Activated naive CD4-positive, alpha-beta T cell treated with anti-CD3 and anti-CD28 coated beads for 36 hours (primary cell): Measurements from ENCODE around the gene GTF3A. TPM values are rescaled to one million over a fixed set of nuclear protein-coding genes. Genes with fewer than 3 reads are reported as not detected.

ENCODE experiments used
- CTCF ChIA-PET: fragments of 350-600 bp; sonication (Branson Sonifier 250); formaldehyde crosslinking; loops from one replicate; lab custom pipeline; 2021; ENCODE audit warnings: antibody characterized with exemption; lab: Charles Lee
- DNase-seq: peaks from one replicate; pipeline ENCODE4 v3.0.0-alpha.2; 2020
- H3K27ac Mint-ChIP-seq: one replicate; pipeline ENCODE4 v1.8.0; 2021; ENCODE audit warnings: mild to moderate bottlenecking, mixed read lengths
- H3K27me3 Mint-ChIP-seq: one replicate; pipeline ENCODE4 v1.8.0; 2021; ENCODE audit warnings: low read depth, mixed read lengths
- H3K36me3 Mint-ChIP-seq: one replicate; pipeline ENCODE4 v1.8.0; 2021; ENCODE audit warnings: low read depth, mixed read lengths
- H3K4me1 Mint-ChIP-seq: one replicate; pipeline ENCODE4 v1.8.0; 2021; ENCODE audit warnings: low read depth, mixed read lengths
- H3K4me3 Mint-ChIP-seq: one replicate; pipeline ENCODE4 v1.8.0; 2021; ENCODE audit warnings: mild to moderate bottlenecking, moderate library complexity, mixed read lengths
- H3K9me3 Mint-ChIP-seq: one replicate; pipeline ENCODE4 v1.8.0; 2021; ENCODE audit warnings: mixed read lengths
- intact Hi-C: fragments of 100-400 bp; cut with micrococcal nuclease; formaldehyde crosslinking; loops from one replicate; pipeline ENCODE4 v1.15.1; 2023
- total RNA-seq, 2 experiments: library from RNA; stranded (reverse); gene quantifications; one replicate each; pipeline ENCODE4 v1.2.3, GENCODE V29; 2021

Gene GTF3A
- total RNA-seq, 2 experiments from 2014 or later: 303 to 314 TPM

- Mint-ChIP-seq H3K4me1 (no peaks in the 10 kb centered on the region), H3K27me3 (peaks cover 3% of the 10 kb centered on the region), H3K9me3 (no peaks in the 10 kb centered on the region), H3K36me3 (no peaks in the 10 kb centered on the region), H3K27ac (no peak overlapping the region), H3K4me3 (no peak overlapping the region)
- CTCF ChIA-PET: interaction anchor here (0.6 to 2.0 kb wide), 4 partner anchors 233 to 811 kb away, joined by 3 to 13 read pairs (median 4); no protein-coding TSS in a partner anchor
- DNase-seq: peak; percentile 27
- intact Hi-C loops: loop anchor here (1.0 kb wide), 2 partner anchors 20 to 420 kb away; no protein-coding TSS in a partner anchor
Observed at GRCh38 chr13:27406178-27406939, 18.1 kb upstream of the GTF3A start.

DNA sequence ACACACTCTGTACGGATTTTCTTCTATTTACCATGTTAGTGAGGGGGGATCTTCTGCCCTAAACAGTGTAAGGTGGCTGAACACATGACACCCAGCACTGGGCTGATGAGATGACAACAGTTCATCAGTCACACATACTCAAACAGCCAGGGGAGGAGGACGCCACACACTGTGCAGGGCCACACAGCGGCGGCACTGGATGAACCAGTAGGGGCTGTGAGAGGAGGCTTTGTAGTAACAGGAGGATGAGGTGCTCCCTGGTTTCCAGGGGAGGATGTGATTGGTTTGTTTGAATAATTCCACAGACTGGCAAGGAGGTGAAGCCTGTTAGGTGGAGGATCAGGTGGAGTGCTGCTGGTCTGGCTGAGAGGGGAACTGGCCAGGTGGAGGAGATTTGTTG lies 16.3 kb upstream of the GTF3A start:
- Mint-ChIP-seq H3K4me3 (no peak overlapping the region), H3K9me3 (no peaks in the 10 kb centered on the region), H3K27me3 (peaks cover 3% of the 10 kb centered on the region), H3K4me1 (no peaks in the 10 kb centered on the region), H3K36me3 (no peaks in the 10 kb centered on the region), H3K27ac (no peak overlapping the region)
- DNase-seq: no peak
- CTCF ChIA-PET: interaction anchor here (0.8 kb wide), 1 partner anchor 41 kb away, joined by 3 read pairs; no protein-coding TSS in a partner anchor
- intact Hi-C loops: no loop called here

- no peaks in the 10 kb centered on the region for H3K4me1 Mint-ChIP-seq
- no peaks in the 10 kb centered on the region for H3K36me3 Mint-ChIP-seq
- CTCF ChIA-PET: interaction anchor here (0.8 to 2.5 kb wide), 5 partner anchors 12 to 417 kb away, joined by 3 to 7 read pairs (median 3); no protein-coding TSS in a partner anchor
- H3K4me3 Mint-ChIP-seq: no peak overlapping the region
- H3K27me3 Mint-ChIP-seq: peaks cover 3% of the 10 kb centered on the region
- no peak for DNase-seq
- H3K27ac Mint-ChIP-seq: no peak overlapping the region
- intact Hi-C loops: no loop called here
- H3K9me3 Mint-ChIP-seq: no peaks in the 10 kb centered on the region
Observed at GRCh38 chr13:27409013-27409412, 15.4 kb upstream of the GTF3A start.

- DNase-seq: no peak
- peaks cover 3% of the 10 kb centered on the region for H3K27me3 Mint-ChIP-seq
- intact Hi-C loops: no loop called here
- no peaks in the 10 kb centered on the region for H3K4me1 Mint-ChIP-seq
- H3K9me3 Mint-ChIP-seq: no peaks in the 10 kb centered on the region
- H3K4me3 Mint-ChIP-seq: no peak overlapping the region
- CTCF ChIA-PET: interaction anchor here (0.5 to 2.5 kb wide), 2 partner anchors 10 to 369 kb away, joined by 3 to 7 read pairs; no protein-coding TSS in a partner anchor
- no peaks in the 10 kb centered on the region for H3K36me3 Mint-ChIP-seq
- no peak overlapping the region for H3K27ac Mint-ChIP-seq
Observed at GRCh38 chr13:27411341-27411740, 13.1 kb upstream of the GTF3A start.

DNA sequence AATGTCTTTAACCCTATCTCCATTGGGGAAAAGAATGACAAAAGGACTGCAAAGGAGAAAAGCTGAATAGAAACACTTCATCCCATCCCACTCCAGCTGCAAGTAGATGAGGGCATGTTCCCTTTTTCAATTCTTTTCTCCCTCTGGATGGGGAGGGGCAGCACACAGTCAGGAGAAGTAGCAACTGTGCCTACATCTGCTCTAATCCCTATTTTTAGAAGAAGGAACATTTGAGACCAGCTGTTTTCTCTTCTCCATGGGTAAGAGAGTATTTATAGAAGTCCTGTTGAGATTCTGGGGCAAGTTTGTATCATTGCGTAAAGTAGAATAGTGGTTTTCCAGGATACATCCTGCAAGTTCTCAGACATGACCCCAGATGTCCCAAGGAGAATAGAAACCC lies 9.3 kb upstream of the GTF3A start:
- no peaks in the 10 kb centered on the region for H3K27me3 Mint-ChIP-seq
- H3K27ac Mint-ChIP-seq: no peak overlapping the region
- H3K4me3 Mint-ChIP-seq: no peak overlapping the region
- no peaks in the 10 kb centered on the region for H3K36me3 Mint-ChIP-seq
- CTCF ChIA-PET: interaction anchor here (0.6 to 1.7 kb wide), 2 partner anchors 53 to 640 kb away, joined by 3 to 5 read pairs; no protein-coding TSS in a partner anchor
- no peaks in the 10 kb centered on the region for H3K4me1 Mint-ChIP-seq
- intact Hi-C loops: no loop called here
- DNase-seq: no peak
- H3K9me3 Mint-ChIP-seq: no peaks in the 10 kb centered on the region

GRCh38 chr13:27419328-27419727 lies 5.1 kb upstream of the GTF3A start:
- DNase-seq: no peak
- Mint-ChIP-seq H3K36me3 (no peaks in the 10 kb centered on the region), H3K9me3 (no peaks in the 10 kb centered on the region), H3K27ac (no peak overlapping the region), H3K4me3 (no peak overlapping the region), H3K4me1 (peaks cover 11% of the 10 kb centered on the region), H3K27me3 (no peaks in the 10 kb centered on the region)
- intact Hi-C loops: no loop called here
- CTCF ChIA-PET: no interaction called here

DNA sequence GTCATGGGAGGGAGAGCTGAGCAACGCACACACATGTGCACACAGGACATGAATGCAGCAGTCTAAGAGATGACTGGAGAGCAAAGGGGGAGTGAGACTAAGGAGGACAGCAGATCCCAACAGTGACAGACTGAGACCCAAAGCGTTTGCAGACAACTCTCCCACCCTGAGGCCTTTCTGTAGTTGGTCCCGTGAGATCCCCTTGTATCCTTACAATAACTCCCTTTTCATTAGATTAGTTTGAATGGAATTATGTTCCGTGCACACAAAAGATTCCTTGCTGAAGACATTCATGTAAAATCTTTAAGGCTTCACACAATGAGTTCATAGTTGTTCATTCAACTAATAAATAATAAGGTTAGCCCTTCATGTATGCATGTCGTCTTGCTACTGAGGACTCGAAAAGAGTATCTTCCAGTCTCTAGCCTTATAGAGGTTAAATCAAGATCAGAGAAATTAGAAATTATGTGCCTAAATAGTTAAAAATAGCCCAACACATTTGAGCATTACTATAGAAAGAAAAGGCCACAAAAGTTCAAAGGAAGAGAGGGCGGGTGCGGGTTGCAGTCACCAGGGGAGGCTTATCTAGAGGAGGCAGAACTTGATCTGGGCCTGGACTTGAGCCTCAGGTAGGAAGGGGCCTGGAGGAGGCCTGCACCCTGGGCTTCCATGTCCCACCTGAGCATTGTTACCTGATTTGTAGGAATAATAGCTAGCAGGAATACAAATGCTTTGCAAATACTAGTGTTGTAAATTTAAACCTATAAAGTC lies 3.1 kb upstream of the GTF3A start:
- H3K36me3 Mint-ChIP-seq: peaks cover 12% of the 10 kb centered on the region
- CTCF ChIA-PET: interaction anchor here (1.4 to 2.7 kb wide), 2 partner anchors 11 to 47 kb away, joined by 3 to 7 read pairs; no protein-coding TSS in a partner anchor
- peaks cover 11% of the 10 kb centered on the region for H3K4me1 Mint-ChIP-seq
- H3K4me3 Mint-ChIP-seq: no peak overlapping the region
- H3K27ac Mint-ChIP-seq: no peak overlapping the region
- DNase-seq: no peak
- no peaks in the 10 kb centered on the region for H3K27me3 Mint-ChIP-seq
- H3K9me3 Mint-ChIP-seq: no peaks in the 10 kb centered on the region
- intact Hi-C loops: loop anchor here (10.0 kb wide), 2 partner anchors 1196 to 1234 kb away; partner anchors contain the start of genes POMP and RNF6

DNA sequence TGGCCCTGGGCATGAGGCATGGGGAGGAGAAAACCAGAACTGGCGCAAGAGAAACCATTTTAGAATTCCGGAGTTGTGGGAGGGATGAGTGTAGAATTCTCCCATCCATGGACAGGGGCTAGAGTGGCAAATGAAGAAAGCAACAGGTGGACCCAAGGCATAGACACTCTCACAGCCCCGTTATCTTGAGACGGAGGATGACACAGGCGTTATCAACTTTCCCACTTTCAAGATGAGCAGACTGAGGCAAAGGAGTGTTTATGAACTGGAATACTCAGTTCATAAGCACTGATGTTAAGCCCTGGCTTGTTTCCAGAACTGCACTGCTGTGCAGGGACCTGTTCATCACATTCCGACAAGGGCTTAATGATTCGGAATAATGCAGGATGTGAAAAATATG lies 1.1 kb upstream of the GTF3A start:
- H3K4me1 Mint-ChIP-seq: peaks cover 27% of the 10 kb centered on the region
- intact Hi-C loops: loop anchor here (10.0 kb wide), 2 partner anchors 1199 to 1231 kb away; partner anchors contain the start of genes POMP and RNF6
- no peaks in the 10 kb centered on the region for H3K9me3 Mint-ChIP-seq
- no peaks in the 10 kb centered on the region for H3K27me3 Mint-ChIP-seq
- CTCF ChIA-PET: no interaction called here
- DNase-seq: peak; percentile 19
- H3K4me3 Mint-ChIP-seq: peak overlapping the region; percentile 75
- H3K36me3 Mint-ChIP-seq: peaks cover 30% of the 10 kb centered on the region
- H3K27ac Mint-ChIP-seq: no peak overlapping the region

- peak; percentile 33 for DNase-seq
- peaks cover 30% of the 10 kb centered on the region for H3K4me1 Mint-ChIP-seq
- no peaks in the 10 kb centered on the region for H3K27me3 Mint-ChIP-seq
- peaks cover 36% of the 10 kb centered on the region for H3K36me3 Mint-ChIP-seq
- CTCF ChIA-PET: interaction anchor here (0.7 to 5.0 kb wide), 11 partner anchors 10 to 401 kb away, joined by 3 to 34 read pairs (median 3); no protein-coding TSS in a partner anchor
- H3K27ac Mint-ChIP-seq: peak overlapping the region; percentile 91
- peak overlapping the region; percentile 88 for H3K4me3 Mint-ChIP-seq
- intact Hi-C loops: loop anchor here (5.0 to 10.0 kb wide), 4 partner anchors 253 to 1229 kb away; partner anchors contain the start of genes POMP, RNF6 and USP12
- no peaks in the 10 kb centered on the region for H3K9me3 Mint-ChIP-seq
Observed at GRCh38 chr13:27425158-27425917, 919 bp downstream of the GTF3A start.

DNA sequence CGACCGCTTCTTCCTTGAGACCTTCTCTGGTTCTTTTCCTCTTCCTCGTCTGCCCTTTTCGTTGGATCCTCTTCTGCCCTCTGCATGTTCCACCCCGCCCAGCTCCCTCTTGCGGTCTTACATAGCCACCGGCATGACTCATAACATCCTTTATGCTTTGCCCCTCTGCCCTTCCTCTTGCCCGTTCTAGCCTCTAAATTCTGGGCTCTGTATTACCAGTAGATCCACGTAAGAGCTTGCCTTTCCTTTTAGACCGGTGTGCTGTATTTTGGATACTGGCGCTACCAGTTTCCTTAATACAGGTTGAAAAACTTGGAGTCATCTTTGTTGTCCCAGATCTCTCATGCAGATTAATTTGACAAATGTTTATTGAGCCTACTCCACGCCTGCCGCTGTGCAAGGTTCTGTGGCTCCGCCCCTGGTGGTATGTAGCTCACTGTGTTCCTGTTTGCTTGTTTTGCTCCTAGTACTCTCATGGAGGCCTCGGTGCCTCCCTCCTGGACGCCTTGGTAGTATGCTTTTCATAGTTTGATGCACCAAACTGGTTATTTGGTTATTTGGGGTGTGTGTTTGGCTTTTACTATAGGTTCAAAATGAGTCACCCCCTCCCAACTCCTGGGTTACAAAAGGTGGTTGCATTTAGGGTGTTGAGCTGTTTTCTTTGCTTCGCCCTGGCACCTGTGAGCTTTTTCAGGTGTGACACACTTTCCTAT lies 1.7 kb downstream of the GTF3A start:
- CTCF ChIA-PET: interaction anchor here (0.7 to 5.0 kb wide), 9 partner anchors 17 to 404 kb away, joined by 3 to 34 read pairs (median 3); no protein-coding TSS in a partner anchor
- H3K36me3 Mint-ChIP-seq: peaks cover 43% of the 10 kb centered on the region
- H3K4me3 Mint-ChIP-seq: peak overlapping the region; percentile 88
- H3K27me3 Mint-ChIP-seq: no peaks in the 10 kb centered on the region
- intact Hi-C loops: loop anchor here (1.0 to 10.0 kb wide), 10 partner anchors 20 to 1229 kb away; partner anchors contain the start of genes LNX2, MTIF3, POMP and RNF6
- peak; percentile 81 for DNase-seq
- H3K27ac Mint-ChIP-seq: peak overlapping the region; percentile 91
- peaks cover 38% of the 10 kb centered on the region for H3K4me1 Mint-ChIP-seq
- no peaks in the 10 kb centered on the region for H3K9me3 Mint-ChIP-seq

GRCh38 chr13:27427641-27428040 lies 3.2 kb downstream of the GTF3A start:
- Mint-ChIP-seq H3K4me3 (peak overlapping the region; percentile 88), H3K36me3 (peaks cover 54% of the 10 kb centered on the region), H3K9me3 (no peaks in the 10 kb centered on the region), H3K27me3 (no peaks in the 10 kb centered on the region), H3K27ac (peak overlapping the region; percentile 91), H3K4me1 (peaks cover 51% of the 10 kb centered on the region)
- no peak for DNase-seq
- intact Hi-C loops: loop anchor here (1.0 to 10.0 kb wide), 7 partner anchors 15 to 1227 kb away; partner anchors contain the start of genes POMP, RNF6 and USP12
- CTCF ChIA-PET: interaction anchor here (0.6 to 5.0 kb wide), 5 partner anchors 16 to 66 kb away, joined by 3 to 34 read pairs (median 3); no protein-coding TSS in a partner anchor
